Chondrocyte (in vitro differentiated cells): ENCODE measurements around the gene ELOVL2. TPM values are rescaled to one million over a fixed set of nuclear protein-coding genes. Genes with fewer than 3 reads are reported as not detected.
"Not testable (repeated sequence)": the region's sequence is repeated elsewhere in the genome, so short reads cannot be mapped to it uniquely, and the experiment has no call there.

Source experiments
- DNase-seq: peaks from one replicate; pipeline ENCODE4 v3.0.0; 2021; ENCODE audit warnings: mixed read lengths, low spot score
- H3K27ac Mint-ChIP-seq: one replicate; pipeline ENCODE4 v1.8.0; 2021; ENCODE audit warnings: mild to moderate bottlenecking, moderate library complexity, mixed read lengths; ENCODE audit not compliant: unreplicated experiment
- H3K27me3 Mint-ChIP-seq: 2 replicates; pipeline ENCODE4 v1.8.0; 2021; ENCODE audit warnings: low read depth, mixed read lengths
- H3K36me3 Mint-ChIP-seq: 2 replicates; pipeline ENCODE4 v1.8.0; 2021; ENCODE audit warnings: low read depth, mixed read lengths
- H3K4me1 Mint-ChIP-seq: 2 replicates; pipeline ENCODE4 v1.8.0; 2021; ENCODE audit warnings: low read depth, mild to moderate bottlenecking, mixed read lengths
- H3K4me3 Mint-ChIP-seq: one replicate; pipeline ENCODE4 v1.8.0; 2021; ENCODE audit warnings: mild to moderate bottlenecking, moderate library complexity, mixed read lengths; ENCODE audit not compliant: unreplicated experiment
- H3K9me3 Mint-ChIP-seq: 2 replicates; pipeline ENCODE4 v1.8.0; 2021; ENCODE audit warnings: low read depth, mixed read lengths
- total RNA-seq: library from RNA; stranded (reverse); gene quantifications from 3 replicates; pipeline ENCODE4 v1.2.1, GENCODE V29; 2021
- TF ChIP-seq, protein P1 (sequence below): fragments of 200-600 bp; sonication (generic); IDR thresholded peaks from 2 replicates; pipeline ENCODE4 v1.5.0; 2021; ENCODE audit warnings: antibody characterized with exemption, mild to moderate bottlenecking, moderate library complexity

Gene ELOVL2
- total RNA-seq, 1 donor from 2014 or later = 18.2 TPM

DNA sequence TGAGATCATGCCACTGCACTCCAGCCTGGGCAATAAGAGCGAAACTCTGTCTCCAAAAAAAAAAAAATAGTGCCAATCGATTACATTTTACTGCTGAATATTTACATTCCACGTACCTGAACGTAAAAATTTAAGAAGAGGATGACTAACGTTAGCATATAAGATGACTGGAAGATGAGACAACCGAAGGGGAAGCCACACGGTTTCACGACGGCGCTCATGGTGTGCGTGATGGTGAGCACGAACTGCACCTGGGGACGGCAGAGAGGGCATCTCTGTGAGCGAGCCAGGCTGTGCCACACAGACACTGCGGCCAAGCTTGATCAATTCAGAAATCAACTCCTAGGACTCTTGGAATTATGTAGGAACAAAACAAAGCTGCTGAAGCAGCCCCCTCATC lies 54.5 kb downstream of the ELOVL2 start:
- TF ChIP-seq, protein P1, sequence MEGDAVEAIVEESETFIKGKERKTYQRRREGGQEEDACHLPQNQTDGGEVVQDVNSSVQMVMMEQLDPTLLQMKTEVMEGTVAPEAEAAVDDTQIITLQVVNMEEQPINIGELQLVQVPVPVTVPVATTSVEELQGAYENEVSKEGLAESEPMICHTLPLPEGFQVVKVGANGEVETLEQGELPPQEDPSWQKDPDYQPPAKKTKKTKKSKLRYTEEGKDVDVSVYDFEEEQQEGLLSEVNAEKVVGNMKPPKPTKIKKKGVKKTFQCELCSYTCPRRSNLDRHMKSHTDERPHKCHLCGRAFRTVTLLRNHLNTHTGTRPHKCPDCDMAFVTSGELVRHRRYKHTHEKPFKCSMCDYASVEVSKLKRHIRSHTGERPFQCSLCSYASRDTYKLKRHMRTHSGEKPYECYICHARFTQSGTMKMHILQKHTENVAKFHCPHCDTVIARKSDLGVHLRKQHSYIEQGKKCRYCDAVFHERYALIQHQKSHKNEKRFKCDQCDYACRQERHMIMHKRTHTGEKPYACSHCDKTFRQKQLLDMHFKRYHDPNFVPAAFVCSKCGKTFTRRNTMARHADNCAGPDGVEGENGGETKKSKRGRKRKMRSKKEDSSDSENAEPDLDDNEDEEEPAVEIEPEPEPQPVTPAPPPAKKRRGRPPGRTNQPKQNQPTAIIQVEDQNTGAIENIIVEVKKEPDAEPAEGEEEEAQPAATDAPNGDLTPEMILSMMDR = no peak
- no peak overlapping the region for H3K27ac Mint-ChIP-seq
- H3K4me1 Mint-ChIP-seq = peaks cover under 1% of the 10 kb centered on the region
- DNase-seq = no peak
- H3K9me3 Mint-ChIP-seq = peaks cover 2% of the 10 kb centered on the region
- H3K4me3 Mint-ChIP-seq = no peak overlapping the region
- H3K36me3 Mint-ChIP-seq = peaks cover 3% of the 10 kb centered on the region
- no peaks in the 10 kb centered on the region for H3K27me3 Mint-ChIP-seq

DNA sequence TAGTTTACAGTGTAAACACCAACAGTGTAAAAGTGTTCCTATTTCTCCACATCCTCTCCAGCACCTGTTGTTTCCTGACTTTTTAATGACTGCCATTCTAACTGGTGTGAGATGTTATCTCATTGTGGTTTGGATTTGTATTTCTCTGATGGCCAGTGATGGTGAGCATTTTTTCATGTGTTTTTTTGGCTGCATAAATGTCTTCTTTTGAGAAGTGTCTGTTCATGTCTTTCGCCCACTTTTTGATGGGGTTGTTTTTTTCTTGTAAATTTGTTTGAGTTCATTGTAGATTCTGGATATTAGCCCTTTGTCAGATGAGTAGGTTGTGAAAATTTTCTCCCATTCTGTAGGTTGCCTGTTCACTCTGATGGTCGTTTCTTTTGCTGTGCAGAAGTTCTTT lies 59.1 kb downstream of the ELOVL2 start:
- H3K27ac Mint-ChIP-seq, H3K4me1 Mint-ChIP-seq, H3K36me3 Mint-ChIP-seq, H3K4me3 Mint-ChIP-seq, DNase-seq, H3K27me3 Mint-ChIP-seq, H3K9me3 Mint-ChIP-seq: not testable (repeated sequence)

DNA sequence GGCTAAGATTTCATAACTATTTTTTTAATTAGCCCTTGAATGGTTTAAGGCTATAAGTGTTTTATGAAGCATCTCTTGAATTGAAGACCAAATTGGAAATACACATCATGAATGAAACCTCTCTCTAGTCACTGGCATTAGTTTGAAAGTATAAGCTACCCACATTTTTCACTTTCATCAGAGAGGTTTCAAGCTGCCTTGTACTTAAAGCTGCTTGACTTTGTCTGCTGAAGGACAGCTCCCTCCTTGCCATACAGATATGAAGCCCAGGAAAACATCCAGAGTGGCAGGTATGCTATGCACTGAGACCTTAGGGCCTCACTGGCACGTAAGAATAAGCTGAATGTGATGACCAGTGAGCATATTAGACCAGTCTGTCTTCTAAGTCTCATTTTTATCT lies 62.7 kb downstream of the ELOVL2 start:
- Mint-ChIP-seq H3K9me3 (no peaks in the 10 kb centered on the region), H3K27ac (no peak overlapping the region), H3K36me3 (no peaks in the 10 kb centered on the region), H3K4me1 (peaks cover 22% of the 10 kb centered on the region), H3K27me3 (no peaks in the 10 kb centered on the region), H3K4me3 (no peak overlapping the region)
- DNase-seq = no peak
- TF ChIP-seq, protein P1 = no peak

DNA sequence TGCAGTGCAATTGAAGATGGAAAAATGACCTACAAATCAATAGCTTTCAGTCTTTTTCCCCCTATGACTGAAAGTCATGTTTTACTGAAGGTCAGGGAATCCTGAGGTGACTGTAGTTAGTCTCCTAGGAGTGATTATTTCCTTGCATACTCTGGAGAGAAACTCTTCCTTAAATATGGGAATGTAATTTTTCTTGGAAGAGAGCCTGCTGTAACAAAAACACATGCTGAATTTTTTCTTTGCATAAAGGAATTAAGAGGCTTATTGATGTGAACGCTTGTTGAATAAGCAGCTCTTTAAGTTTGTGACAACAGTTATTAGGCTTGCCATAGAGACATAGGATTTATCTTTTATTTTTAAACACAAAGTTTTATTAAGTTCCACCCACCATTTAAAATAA lies 64.5 kb downstream of the ELOVL2 start:
- H3K4me1 Mint-ChIP-seq = peaks cover 22% of the 10 kb centered on the region
- no peak for DNase-seq
- no peaks in the 10 kb centered on the region for H3K9me3 Mint-ChIP-seq
- no peaks in the 10 kb centered on the region for H3K27me3 Mint-ChIP-seq
- no peaks in the 10 kb centered on the region for H3K36me3 Mint-ChIP-seq
- H3K4me3 Mint-ChIP-seq = no peak overlapping the region
- peak overlapping the region; percentile 46 for H3K27ac Mint-ChIP-seq
- TF ChIP-seq, protein P1 = no peak

DNA sequence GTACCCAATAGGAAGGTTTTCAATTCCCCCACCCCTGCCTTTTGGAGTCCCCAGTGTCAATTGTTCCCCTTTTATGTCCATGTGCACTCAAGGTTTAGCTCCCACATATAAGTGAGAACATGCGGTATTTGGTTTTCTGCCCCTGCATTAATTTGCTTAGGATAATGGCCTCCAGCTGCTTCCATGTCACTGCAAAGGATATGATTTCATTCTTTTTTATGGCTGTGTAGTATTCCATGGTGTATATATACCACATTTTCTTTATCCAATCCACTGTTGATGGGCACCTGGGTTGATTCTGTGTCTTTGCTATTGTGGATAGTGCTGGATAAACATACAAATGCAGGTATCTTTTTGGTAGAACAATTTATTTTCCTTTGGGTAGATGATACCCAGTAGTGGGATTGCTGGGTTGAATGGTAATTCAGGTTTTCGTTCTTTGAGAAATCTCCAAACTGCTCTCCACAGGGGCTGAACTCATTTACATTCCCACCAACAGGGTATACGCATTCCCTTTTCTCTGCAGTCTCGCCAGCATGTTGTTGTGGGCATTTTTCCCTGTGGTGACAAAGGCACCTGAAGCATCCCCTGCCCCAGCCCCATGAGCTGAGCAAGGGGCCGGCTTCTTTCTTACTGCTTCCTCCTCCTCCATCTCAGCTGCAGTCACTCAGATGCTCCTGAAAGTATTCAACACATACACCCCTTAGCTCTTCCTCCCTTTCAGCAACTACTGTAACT lies 66.7 kb downstream of the ELOVL2 start:
- H3K27ac Mint-ChIP-seq = no peak overlapping the region
- H3K4me1 Mint-ChIP-seq = peaks cover 29% of the 10 kb centered on the region
- DNase-seq = no peak
- H3K9me3 Mint-ChIP-seq = no peaks in the 10 kb centered on the region
- H3K27me3 Mint-ChIP-seq = no peaks in the 10 kb centered on the region
- H3K36me3 Mint-ChIP-seq = no peaks in the 10 kb centered on the region
- TF ChIP-seq, protein P1 = no peak
- no peak overlapping the region for H3K4me3 Mint-ChIP-seq

DNA sequence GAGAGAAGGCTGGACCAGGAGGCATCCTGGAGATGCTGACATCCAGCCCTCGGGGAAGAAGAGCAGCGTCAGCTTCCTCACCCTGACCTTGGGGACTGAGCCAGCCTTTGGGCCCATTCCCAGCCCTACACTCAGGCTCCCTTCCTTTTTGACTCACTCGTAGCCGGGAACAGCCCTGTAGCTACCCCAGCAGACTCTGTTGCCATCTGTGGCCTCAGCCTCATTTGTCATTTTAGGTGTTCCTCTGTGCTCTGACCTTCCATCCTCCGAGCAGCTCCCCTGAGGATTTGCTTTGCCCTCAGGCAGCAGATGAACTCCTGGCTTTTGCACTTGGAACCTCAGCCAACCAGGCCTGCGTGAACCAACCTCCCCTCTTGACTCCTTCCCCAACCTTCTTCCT lies 67.5 kb downstream of the ELOVL2 start:
- Mint-ChIP-seq H3K27ac (no peak overlapping the region), H3K4me3 (no peak overlapping the region), H3K36me3 (no peaks in the 10 kb centered on the region), H3K4me1 (peaks cover 29% of the 10 kb centered on the region), H3K9me3 (no peaks in the 10 kb centered on the region), H3K27me3 (no peaks in the 10 kb centered on the region)
- DNase-seq = no peak
- TF ChIP-seq, protein P1 = no peak
